Measurements from ENCODE around the gene PRKD1. TPM values are rescaled to one million over a fixed set of nuclear protein-coding genes. Genes with fewer than 3 reads are reported as not detected.
"Not testable (repeated sequence)": the region's sequence is repeated elsewhere in the genome, so short reads cannot be mapped to it uniquely, and the experiment has no call there.

The PRKD1 gene
- total and polyA plus RNA-seq, 3 donors from 2014 or later: 29.9 to 82.9 (median 67.2) TPM

DNA sequence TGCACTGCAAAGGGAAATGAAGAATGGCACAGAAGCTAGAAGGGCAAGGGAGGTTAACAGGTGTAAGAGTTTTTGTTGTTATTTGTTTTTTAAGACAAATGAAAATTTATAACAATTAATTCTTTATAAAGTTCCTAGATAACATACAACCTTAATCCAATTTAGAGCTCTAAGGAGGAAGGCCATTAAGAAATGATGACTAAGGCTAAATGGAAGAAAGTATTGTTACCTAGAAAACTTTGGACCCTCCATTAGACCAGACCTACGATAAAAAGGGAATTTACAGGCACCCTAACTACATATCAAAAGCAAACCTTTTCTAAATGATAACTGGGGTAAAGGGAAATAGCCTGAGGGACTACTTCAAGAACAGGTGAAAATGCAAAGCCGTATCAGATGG, 130.8 kb downstream of the PRKD1 start:
- Histone ChIP-seq H3K9me3 (no peaks in the 10 kb centered on the region), H3K27me3 (no peaks in the 10 kb centered on the region), H3K4me1 (no peaks in the 10 kb centered on the region), H3K36me3 (ENCODE audit: low read depth, missing control alignments) (no peaks in the 10 kb centered on the region), H3K27ac (no peak overlapping the region), H3K4me3 (no peak overlapping the region)
- intact Hi-C loops (cut with DNase I; ENCODE audit: low total_unique reads): no loop called here
- TF ChIP-seq, protein P1, sequence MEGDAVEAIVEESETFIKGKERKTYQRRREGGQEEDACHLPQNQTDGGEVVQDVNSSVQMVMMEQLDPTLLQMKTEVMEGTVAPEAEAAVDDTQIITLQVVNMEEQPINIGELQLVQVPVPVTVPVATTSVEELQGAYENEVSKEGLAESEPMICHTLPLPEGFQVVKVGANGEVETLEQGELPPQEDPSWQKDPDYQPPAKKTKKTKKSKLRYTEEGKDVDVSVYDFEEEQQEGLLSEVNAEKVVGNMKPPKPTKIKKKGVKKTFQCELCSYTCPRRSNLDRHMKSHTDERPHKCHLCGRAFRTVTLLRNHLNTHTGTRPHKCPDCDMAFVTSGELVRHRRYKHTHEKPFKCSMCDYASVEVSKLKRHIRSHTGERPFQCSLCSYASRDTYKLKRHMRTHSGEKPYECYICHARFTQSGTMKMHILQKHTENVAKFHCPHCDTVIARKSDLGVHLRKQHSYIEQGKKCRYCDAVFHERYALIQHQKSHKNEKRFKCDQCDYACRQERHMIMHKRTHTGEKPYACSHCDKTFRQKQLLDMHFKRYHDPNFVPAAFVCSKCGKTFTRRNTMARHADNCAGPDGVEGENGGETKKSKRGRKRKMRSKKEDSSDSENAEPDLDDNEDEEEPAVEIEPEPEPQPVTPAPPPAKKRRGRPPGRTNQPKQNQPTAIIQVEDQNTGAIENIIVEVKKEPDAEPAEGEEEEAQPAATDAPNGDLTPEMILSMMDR (IDR thresholded peaks at IDR 0.05): no peak
- no peak for TF ChIP-seq POLR2A (IDR thresholded peaks at IDR 0.05)
- no peak for DNase-seq
- 93 to 94% methylated on average over 2 of the region's 2 CpGs for WGBS, 2 donors

DNA sequence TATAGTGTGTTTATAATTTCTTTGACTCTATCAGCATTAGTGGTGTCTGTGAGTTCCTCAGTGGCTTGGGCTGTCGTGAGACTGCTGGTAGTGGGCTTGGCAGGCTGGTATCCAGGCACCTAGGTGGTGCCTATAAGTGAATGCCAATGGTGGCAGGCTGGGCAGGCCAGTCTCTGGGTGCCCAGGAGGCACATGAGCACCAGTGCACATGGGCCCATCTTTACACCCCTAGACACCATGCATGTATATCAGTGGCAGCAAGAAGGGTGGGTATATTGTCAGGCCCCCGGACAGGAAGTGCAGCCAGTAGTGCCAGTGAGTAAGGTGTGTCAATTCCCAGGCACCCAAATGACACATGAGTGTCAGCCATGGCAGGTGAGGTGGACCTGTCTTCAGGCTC, 138.2 kb downstream of the PRKD1 start:
- no peak for DNase-seq
- H3K27me3 ChIP-seq: no peaks in the 10 kb centered on the region
- intact Hi-C loops (cut with DNase I; ENCODE audit: low total_unique reads): no loop called here
- H3K9me3 ChIP-seq: no peaks in the 10 kb centered on the region
- H3K4me3 ChIP-seq: no peak overlapping the region
- no peak for TF ChIP-seq POLR2A (IDR thresholded peaks at IDR 0.05)
- TF ChIP-seq, protein P1 (IDR thresholded peaks at IDR 0.05): no peak
- H3K36me3 ChIP-seq (ENCODE audit: low read depth, missing control alignments): no peaks in the 10 kb centered on the region
- whole genome bisulfite sequencing, 2 donors: 92 to 96% methylated on average over 2 of the region's 2 CpGs
- no peak overlapping the region for H3K27ac ChIP-seq
- no peaks in the 10 kb centered on the region for H3K4me1 ChIP-seq

DNA sequence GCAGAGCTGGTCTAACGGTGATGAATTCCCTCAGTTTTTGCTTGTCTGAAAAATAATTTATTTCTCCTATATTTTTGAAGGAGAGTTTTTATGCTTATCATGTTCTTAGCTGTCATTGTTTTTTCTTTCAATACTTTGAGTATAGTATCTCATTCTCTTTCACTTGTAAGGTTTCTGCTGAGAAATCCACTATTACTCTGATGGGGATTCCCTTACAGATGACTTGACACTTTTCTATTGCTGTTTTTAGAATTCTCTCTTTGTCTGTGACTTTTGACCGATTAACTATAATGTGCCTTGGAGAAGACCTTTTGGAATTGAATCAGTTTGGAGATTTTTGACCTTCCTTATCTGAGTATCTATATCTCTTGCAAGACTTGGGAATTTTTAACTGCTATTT, 139.6 kb downstream of the PRKD1 start:
- no peaks in the 10 kb centered on the region for H3K27me3 ChIP-seq
- no peak overlapping the region for H3K27ac ChIP-seq
- 70 to 94% methylated on average over 2 of the region's 2 CpGs for WGBS, 2 donors
- no peak for DNase-seq
- H3K9me3 ChIP-seq: no peaks in the 10 kb centered on the region
- no peak overlapping the region for H3K4me3 ChIP-seq
- no peaks in the 10 kb centered on the region for H3K36me3 ChIP-seq (ENCODE audit: low read depth, missing control alignments)
- intact Hi-C loops (cut with DNase I; ENCODE audit: low total_unique reads): no loop called here
- TF ChIP-seq, protein P1 (IDR thresholded peaks at IDR 0.05): no peak
- TF ChIP-seq POLR2A (IDR thresholded peaks at IDR 0.05): no peak
- no peaks in the 10 kb centered on the region for H3K4me1 ChIP-seq

DNA sequence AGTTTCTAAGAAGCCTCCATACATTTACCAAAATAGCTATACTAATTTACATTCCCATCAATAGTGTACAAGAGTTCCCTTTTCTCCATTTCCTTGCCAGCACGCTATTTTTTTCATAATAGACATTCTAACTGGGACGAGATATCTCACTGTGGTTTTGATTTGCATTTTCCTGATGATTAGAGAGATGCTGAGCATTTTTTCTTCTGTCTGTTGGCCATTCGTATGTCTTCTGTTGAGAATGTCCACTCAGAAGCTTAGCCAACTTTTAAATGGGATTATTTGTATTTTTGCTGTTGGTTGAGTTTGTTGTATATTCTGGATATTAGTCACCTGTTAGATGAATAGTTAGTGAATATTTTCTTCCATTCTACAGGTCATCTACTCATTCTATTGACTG, 144.1 kb downstream of the PRKD1 start:
- Histone ChIP-seq H3K9me3 (no peaks in the 10 kb centered on the region), H3K27ac (no peak overlapping the region), H3K4me3 (no peak overlapping the region), H3K27me3 (no peaks in the 10 kb centered on the region), H3K36me3 (ENCODE audit: low read depth, missing control alignments) (no peaks in the 10 kb centered on the region), H3K4me1 (no peaks in the 10 kb centered on the region)
- no peak for DNase-seq
- WGBS, 2 donors: 80 to 88% methylated on average over 3 of the region's 3 CpGs
- intact Hi-C loops (cut with DNase I; ENCODE audit: low total_unique reads): no loop called here
- TF ChIP-seq POLR2A (IDR thresholded peaks at IDR 0.05): no peak
- TF ChIP-seq, protein P1 (IDR thresholded peaks at IDR 0.05): no peak

DNA sequence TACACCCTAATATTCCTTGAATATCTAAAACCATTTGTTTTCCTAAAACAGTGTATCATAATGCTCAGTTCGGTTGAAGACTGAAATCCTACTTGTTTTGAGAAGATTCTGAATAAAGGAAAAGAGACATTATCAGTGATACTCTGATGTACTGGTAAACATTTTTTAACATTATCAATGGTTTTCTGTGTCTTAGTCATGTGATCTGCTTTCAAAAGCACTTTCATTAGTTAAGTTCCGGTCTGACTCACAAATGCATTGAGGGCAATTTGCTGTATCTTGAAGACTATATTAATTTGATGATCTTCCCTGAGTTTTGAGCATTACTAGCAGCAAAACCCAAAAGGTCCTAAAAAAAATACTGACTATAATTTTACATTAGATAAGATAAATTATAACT, 145.6 kb downstream of the PRKD1 start:
- intact Hi-C loops (cut with DNase I; ENCODE audit: low total_unique reads): no loop called here
- no peak overlapping the region for H3K4me3 ChIP-seq
- WGBS, 2 donors: 70 to 87% methylated on average over 2 of the region's 2 CpGs
- H3K4me1 ChIP-seq: no peaks in the 10 kb centered on the region
- no peaks in the 10 kb centered on the region for H3K9me3 ChIP-seq
- H3K27ac ChIP-seq: no peak overlapping the region
- H3K36me3 ChIP-seq (ENCODE audit: low read depth, missing control alignments): no peaks in the 10 kb centered on the region
- no peaks in the 10 kb centered on the region for H3K27me3 ChIP-seq
- no peak for TF ChIP-seq POLR2A (IDR thresholded peaks at IDR 0.05)
- TF ChIP-seq, protein P1 (IDR thresholded peaks at IDR 0.05): no peak
- DNase-seq: no peak

DNA sequence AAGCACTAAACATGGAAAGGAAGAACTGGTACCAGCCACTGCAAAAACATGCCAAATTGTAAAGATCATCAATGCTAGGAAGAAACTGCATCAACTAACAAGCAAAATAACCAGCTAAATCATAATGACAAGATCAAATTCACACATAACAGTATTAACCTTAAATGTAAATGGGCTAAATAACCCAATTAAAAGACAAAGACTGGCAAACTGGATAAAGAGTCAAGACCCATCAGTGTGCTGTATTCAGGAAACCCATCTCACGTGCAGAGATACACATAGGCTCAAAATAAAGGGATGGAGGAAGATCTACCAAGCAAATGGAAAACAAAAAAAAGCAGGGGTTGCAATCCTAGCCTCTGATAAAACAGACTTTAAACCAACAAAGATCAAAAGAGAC, 150.5 kb downstream of the PRKD1 start:
- intact Hi-C loops (cut with DNase I; ENCODE audit: low total_unique reads); H3K4me1 ChIP-seq; H3K27me3 ChIP-seq; H3K9me3 ChIP-seq; H3K4me3 ChIP-seq; H3K36me3 ChIP-seq (ENCODE audit: low read depth, missing control alignments); DNase-seq; H3K27ac ChIP-seq: not testable (repeated sequence)
- WGBS, 2 donors: 92 to 100% methylated on average over 1 of the region's 1 CpG
